ENCODE measurements around the gene CASP4. TPM values are rescaled to one million over a fixed set of nuclear protein-coding genes. Genes with fewer than 3 reads are reported as not detected.
A peak's percentile ranks its signal among the peaks of the same experiment; 100 is the strongest.
"Not testable (repeated sequence)": the region's sequence is repeated elsewhere in the genome, so short reads cannot be mapped to it uniquely, and the experiment has no call there.

The CASP4 gene
- total RNA-seq, 2 experiments from 2014 or later: 48.8 to 59.1 TPM

DNA sequence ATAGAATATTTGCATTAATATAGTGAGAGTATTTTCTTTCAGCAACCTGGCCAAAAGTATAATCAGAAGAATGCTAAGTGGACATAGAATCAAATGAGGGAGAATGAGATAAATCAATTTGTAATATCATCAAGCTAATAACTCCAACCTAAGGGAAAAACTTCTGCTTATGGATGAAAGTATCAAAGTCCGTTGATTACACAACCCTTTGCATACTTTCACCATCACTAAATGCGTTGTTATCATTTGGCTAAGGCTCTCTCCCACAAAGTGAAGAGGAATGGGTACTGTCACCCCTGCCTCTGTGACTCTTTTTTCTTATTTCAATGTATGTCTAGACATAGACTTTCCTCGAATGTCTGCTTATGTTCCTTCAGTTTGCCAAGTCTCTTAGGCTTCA lies 16.4 kb upstream of the CASP4 start:
- H3K9me3 Mint-ChIP-seq (ENCODE audit: low read depth): peaks cover 2% of the 10 kb centered on the region
- CTCF ChIA-PET: interaction anchor here (1.3 kb wide), 1 partner anchor 9 kb away, joined by 3 read pairs; no protein-coding TSS in a partner anchor
- no peaks in the 10 kb centered on the region for H3K4me1 Mint-ChIP-seq
- no peak overlapping the region for H3K27ac Mint-ChIP-seq
- no peaks in the 10 kb centered on the region for H3K36me3 Mint-ChIP-seq (ENCODE audit: low read depth)
- H3K27me3 Mint-ChIP-seq: no peaks in the 10 kb centered on the region
- no peak for ATAC-seq
- POLR2A ChIA-PET: no interaction called here
- intact Hi-C loops (cut with DNase I, micrococcal nuclease): no loop called here
- DNase-seq: no peak
- H3K4me3 Mint-ChIP-seq: no peak overlapping the region

GRCh38 chr11:104979839-104980238 lies 11.5 kb upstream of the CASP4 start:
- ChIA-PET CTCF (no interaction called here), POLR2A (no interaction called here)
- Mint-ChIP-seq H3K4me1 (peaks cover 3% of the 10 kb centered on the region), H3K9me3 (ENCODE audit: low read depth) (no peaks in the 10 kb centered on the region), H3K27ac (no peak overlapping the region), H3K27me3 (no peaks in the 10 kb centered on the region), H3K36me3 (ENCODE audit: low read depth) (no peaks in the 10 kb centered on the region), H3K4me3 (no peak overlapping the region)
- ATAC-seq: no peak
- intact Hi-C loops (cut with DNase I, micrococcal nuclease): no loop called here
- DNase-seq: no peak

- Mint-ChIP-seq H3K36me3 (ENCODE audit: low read depth) (peaks cover 3% of the 10 kb centered on the region), H3K4me3 (no peak overlapping the region), H3K9me3 (ENCODE audit: low read depth) (peaks cover 20% of the 10 kb centered on the region), H3K4me1 (peaks cover 3% of the 10 kb centered on the region), H3K27me3 (no peaks in the 10 kb centered on the region), H3K27ac (no peak overlapping the region)
- ChIA-PET CTCF (interaction anchor here (0.6 to 1.2 kb wide), 2 partner anchors 22 to 26 kb away, joined by 3 to 5 read pairs; no protein-coding TSS in a partner anchor), POLR2A (no interaction called here)
- intact Hi-C loops (cut with DNase I, micrococcal nuclease): no loop called here
- ATAC-seq (no peak), DNase-seq (no peak)
Measured at GRCh38 chr11:104973616-104974015, 5.2 kb upstream of the CASP4 start.

GRCh38 chr11:104972924-104973323 lies 4.5 kb upstream of the CASP4 start:
- POLR2A ChIA-PET; ATAC-seq; H3K27me3 Mint-ChIP-seq; H3K36me3 Mint-ChIP-seq (ENCODE audit: low read depth); intact Hi-C loops (cut with DNase I, micrococcal nuclease); H3K4me1 Mint-ChIP-seq; H3K27ac Mint-ChIP-seq; H3K4me3 Mint-ChIP-seq; DNase-seq: not testable (repeated sequence)
- H3K9me3 Mint-ChIP-seq (ENCODE audit: low read depth): peaks cover 20% of the 10 kb centered on the region
- CTCF ChIA-PET: interaction anchor here (0.6 kb wide), 1 partner anchor 27 kb away, joined by 5 read pairs; no protein-coding TSS in a partner anchor

- Mint-ChIP-seq H3K4me1 (peaks cover 15% of the 10 kb centered on the region), H3K27ac (no peak overlapping the region), H3K36me3 (ENCODE audit: low read depth) (peaks cover 6% of the 10 kb centered on the region), H3K27me3 (no peaks in the 10 kb centered on the region), H3K9me3 (ENCODE audit: low read depth) (peaks cover 20% of the 10 kb centered on the region), H3K4me3 (no peak overlapping the region)
- ChIA-PET POLR2A (no interaction called here), CTCF (no interaction called here)
- ATAC-seq (no peak), DNase-seq (no peak)
- intact Hi-C loops (cut with DNase I, micrococcal nuclease): no loop called here
Measured at GRCh38 chr11:104970756-104971155, 2.4 kb upstream of the CASP4 start.

DNA sequence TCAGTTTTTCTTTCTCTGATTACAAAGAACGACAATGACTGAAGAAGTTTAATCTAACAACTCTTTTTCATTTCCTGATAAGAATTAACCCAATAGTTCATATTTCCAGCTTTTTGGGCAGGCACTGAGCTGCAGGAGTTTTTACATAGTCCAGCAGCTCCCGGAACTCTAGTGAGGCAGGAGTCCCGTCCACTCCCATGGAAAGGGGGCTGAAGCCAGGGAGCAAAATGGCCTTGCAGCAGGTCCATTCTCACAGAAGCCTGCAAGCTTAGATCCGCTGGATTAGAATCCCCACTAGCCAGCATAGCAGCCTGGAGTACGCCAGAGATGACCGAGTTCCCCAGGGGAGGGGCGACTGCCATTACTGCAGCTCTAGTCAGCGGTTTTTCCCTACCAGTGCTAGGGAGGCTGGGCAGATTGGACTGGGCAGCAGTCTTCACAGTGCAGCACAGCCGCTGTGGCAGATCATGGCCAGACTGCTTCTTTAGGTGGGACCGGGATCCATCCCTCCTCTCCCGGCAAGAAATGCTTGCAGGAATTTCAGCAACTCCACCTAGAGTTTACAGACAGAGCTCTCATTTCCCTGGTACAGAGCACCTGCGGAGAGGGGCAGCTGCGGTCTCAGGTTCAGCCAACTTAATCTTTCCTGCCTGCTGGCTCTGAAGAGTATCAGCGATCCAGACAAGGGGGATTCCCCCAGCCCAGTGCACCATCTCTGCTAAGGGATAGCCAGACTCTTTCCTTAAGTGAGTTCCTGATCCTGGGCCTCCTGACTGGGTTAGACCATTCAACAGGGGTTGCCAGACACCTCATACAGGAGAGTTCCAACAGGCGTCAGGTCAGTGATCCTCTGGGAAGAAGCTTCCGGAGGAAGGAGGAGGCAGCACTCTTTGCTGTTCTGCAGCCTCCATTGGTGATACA lies 742 bp upstream of the CASP4 start:
- ChIA-PET CTCF (no interaction called here), POLR2A (no interaction called here)
- peaks cover 23% of the 10 kb centered on the region for H3K4me1 Mint-ChIP-seq
- no peaks in the 10 kb centered on the region for H3K27me3 Mint-ChIP-seq
- intact Hi-C loops (cut with DNase I, micrococcal nuclease): loop anchor here (2.0 to 5.0 kb wide), 3 partner anchors 52 to 262 kb away; partner anchors contain the start of gene CARD16 (in 1 of the 2)
- H3K27ac Mint-ChIP-seq: peak overlapping the region; percentile 96
- H3K4me3 Mint-ChIP-seq: peak overlapping the region; percentile 88
- ATAC-seq (no peak), DNase-seq (peak; percentile 14)
- H3K36me3 Mint-ChIP-seq (ENCODE audit: low read depth): peaks cover 19% of the 10 kb centered on the region
- peaks cover 23% of the 10 kb centered on the region for H3K9me3 Mint-ChIP-seq (ENCODE audit: low read depth)

DNA sequence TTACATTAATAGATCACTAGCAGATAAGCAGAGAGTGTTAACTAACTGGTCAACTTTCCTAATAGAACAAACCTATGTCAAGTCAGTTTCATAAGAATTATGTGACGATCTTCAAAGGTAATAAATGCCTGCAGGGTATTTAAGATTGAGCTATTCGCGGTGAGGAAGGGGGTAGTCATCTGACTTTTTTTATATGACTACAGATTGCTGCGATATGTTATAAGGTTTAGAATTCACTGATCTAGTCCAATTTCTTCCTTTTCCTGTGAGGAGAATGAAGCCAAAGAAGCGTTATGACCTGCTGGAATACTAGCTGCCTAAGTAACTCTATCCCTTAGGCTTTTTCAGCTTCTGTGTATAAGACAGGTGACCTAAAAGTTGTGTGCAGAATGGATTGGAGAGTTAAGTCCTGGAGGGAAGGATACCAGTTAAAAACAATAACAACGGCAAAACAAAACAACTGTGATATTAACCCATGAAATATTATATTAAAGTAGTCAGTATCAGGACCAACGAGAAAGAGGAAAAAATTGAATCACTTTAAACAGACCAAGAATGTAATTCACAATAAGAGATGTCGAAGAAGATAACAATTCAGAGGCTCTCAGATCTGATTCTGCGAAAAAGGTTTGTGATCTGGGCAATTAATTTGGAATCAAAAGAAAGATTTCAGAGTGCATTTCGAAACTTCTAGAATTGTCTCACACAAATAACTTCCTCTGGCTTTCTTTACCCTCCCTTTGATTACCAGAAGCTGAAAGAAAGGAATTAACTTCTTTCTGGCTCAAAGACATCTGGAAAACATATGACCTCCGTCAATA lies 630 bp downstream of the CASP4 start:
- H3K27ac Mint-ChIP-seq: peak overlapping the region; percentile 96
- CTCF ChIA-PET: interaction anchor here (0.8 to 1.1 kb wide), 2 partner anchors 11 to 349 kb away, joined by 3 to 4 read pairs; no protein-coding TSS in a partner anchor
- no peaks in the 10 kb centered on the region for H3K27me3 Mint-ChIP-seq
- peaks cover 31% of the 10 kb centered on the region for H3K4me1 Mint-ChIP-seq
- intact Hi-C loops (cut with DNase I, micrococcal nuclease): loop anchor here (2.0 to 5.0 kb wide), 3 partner anchors 50 to 261 kb away; partner anchors contain the start of gene CARD16 (in 1 of the 2)
- H3K4me3 Mint-ChIP-seq: peak overlapping the region; percentile 88
- DNase-seq: no peak
- POLR2A ChIA-PET: no interaction called here
- peaks cover 19% of the 10 kb centered on the region for H3K9me3 Mint-ChIP-seq (ENCODE audit: low read depth)
- ATAC-seq: peak; percentile 55
- peaks cover 29% of the 10 kb centered on the region for H3K36me3 Mint-ChIP-seq (ENCODE audit: low read depth)

DNA sequence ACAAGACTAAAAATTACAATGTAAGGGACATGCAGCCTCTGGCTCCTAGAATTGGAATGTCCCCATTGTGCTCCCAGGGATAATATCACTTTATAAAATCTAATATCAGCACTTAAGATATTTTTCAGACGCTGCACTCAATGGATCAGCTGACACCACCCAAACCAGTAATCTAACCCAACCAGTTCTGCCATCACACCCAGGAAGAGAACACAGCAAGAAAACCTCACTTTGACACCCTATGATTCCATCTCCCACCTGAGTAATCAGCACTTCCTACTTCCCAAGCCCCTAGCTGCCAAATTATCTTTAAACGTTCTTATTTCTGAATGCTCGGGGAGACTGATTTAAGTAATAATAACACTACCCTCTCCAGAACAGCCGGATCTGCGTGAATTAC lies 2.6 kb downstream of the CASP4 start:
- H3K9me3 Mint-ChIP-seq (ENCODE audit: low read depth): peaks cover 12% of the 10 kb centered on the region
- peaks cover 42% of the 10 kb centered on the region for H3K36me3 Mint-ChIP-seq (ENCODE audit: low read depth)
- no peaks in the 10 kb centered on the region for H3K27me3 Mint-ChIP-seq
- H3K4me1 Mint-ChIP-seq: peaks cover 43% of the 10 kb centered on the region
- H3K4me3 Mint-ChIP-seq: no peak overlapping the region
- ATAC-seq: no peak
- ChIA-PET POLR2A (no interaction called here), CTCF (interaction anchor here (0.7 to 0.9 kb wide), 2 partner anchors 19 to 21 kb away, joined by 3 to 4 read pairs; no protein-coding TSS in a partner anchor)
- no peak for DNase-seq
- intact Hi-C loops (cut with DNase I, micrococcal nuclease): loop anchor here in 1 of 2 experiments (5.0 kb wide), 1 partner anchor 48 kb away; no protein-coding TSS in a partner anchor
- H3K27ac Mint-ChIP-seq: no peak overlapping the region

DNA sequence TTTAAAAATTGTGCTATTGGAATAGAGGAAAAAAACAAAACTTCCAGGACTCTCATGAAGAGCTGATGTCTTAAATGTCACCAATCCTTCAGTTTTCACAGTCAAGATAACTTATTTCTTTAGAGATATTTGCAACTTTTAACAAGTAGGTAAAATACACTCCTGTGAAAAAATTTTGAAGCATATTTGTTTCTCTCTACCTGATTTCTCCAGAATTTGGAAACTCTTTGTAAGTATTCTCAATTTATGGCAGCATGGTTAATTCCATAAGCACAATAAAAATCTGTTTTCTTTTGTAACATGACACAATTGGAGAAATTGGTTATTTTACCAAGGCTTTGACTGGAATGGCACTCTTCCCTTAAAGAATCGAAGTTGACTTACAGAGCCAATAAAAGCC lies 4.1 kb downstream of the CASP4 start:
- ChIA-PET CTCF (interaction anchor here (0.6 to 1.1 kb wide), 2 partner anchors 18 to 37 kb away, joined by 3 read pairs; no protein-coding TSS in a partner anchor), POLR2A (no interaction called here)
- Mint-ChIP-seq H3K36me3 (ENCODE audit: low read depth) (peaks cover 45% of the 10 kb centered on the region), H3K27me3 (no peaks in the 10 kb centered on the region), H3K27ac (no peak overlapping the region), H3K4me1 (peaks cover 52% of the 10 kb centered on the region), H3K4me3 (no peak overlapping the region), H3K9me3 (ENCODE audit: low read depth) (peaks cover 12% of the 10 kb centered on the region)
- intact Hi-C loops (cut with DNase I, micrococcal nuclease): no loop called here
- no peak for ATAC-seq
- DNase-seq: no peak

DNA sequence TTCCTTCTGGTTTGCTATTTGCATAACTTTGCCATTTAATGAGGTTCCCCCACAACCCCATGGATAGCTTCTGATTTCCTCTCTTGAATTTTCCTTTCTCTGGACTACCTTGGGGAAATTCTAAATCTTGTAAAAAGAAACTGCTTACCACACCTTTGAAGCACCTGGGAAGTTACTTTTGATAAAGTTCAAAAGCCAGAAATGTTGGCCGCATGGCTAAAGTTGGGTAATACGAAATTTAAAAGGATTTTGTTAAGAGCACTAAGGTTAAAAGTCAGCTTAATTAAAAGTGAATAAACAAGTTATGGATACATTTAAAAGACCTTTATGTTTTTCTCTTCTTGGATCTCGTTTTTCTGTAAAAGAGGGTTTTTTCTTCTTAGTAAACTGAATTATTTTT lies 5.5 kb downstream of the CASP4 start:
- Mint-ChIP-seq H3K4me1 (peaks cover 62% of the 10 kb centered on the region), H3K9me3 (ENCODE audit: low read depth) (peaks cover 12% of the 10 kb centered on the region), H3K4me3 (no peak overlapping the region), H3K36me3 (ENCODE audit: low read depth) (peaks cover 50% of the 10 kb centered on the region), H3K27ac (no peak overlapping the region), H3K27me3 (no peaks in the 10 kb centered on the region)
- ChIA-PET CTCF (interaction anchor here (0.9 to 1.6 kb wide), 2 partner anchors 14 to 16 kb away, joined by 5 read pairs; no protein-coding TSS in a partner anchor), POLR2A (no interaction called here)
- DNase-seq: no peak
- intact Hi-C loops (cut with DNase I, micrococcal nuclease): no loop called here
- ATAC-seq: no peak

GRCh38 chr11:104957280-104957679 lies 11.1 kb downstream of the CASP4 start:
- ChIA-PET POLR2A (no interaction called here), CTCF (interaction anchor here (1.2 kb wide), 1 partner anchor 29 kb away, joined by 4 read pairs; no protein-coding TSS in a partner anchor)
- intact Hi-C loops (cut with DNase I, micrococcal nuclease): no loop called here
- H3K4me3 Mint-ChIP-seq: no peak overlapping the region
- no peak overlapping the region for H3K27ac Mint-ChIP-seq
- no peak for DNase-seq
- ATAC-seq: no peak
- no peaks in the 10 kb centered on the region for H3K9me3 Mint-ChIP-seq (ENCODE audit: low read depth)
- peaks cover 56% of the 10 kb centered on the region for H3K4me1 Mint-ChIP-seq
- no peaks in the 10 kb centered on the region for H3K27me3 Mint-ChIP-seq
- peaks cover 42% of the 10 kb centered on the region for H3K36me3 Mint-ChIP-seq (ENCODE audit: low read depth)
